ENCODE data around the gene FBRS.

Gene FBRS

GRCh38 chr16:30669903-30670824 is 11.9 kb downstream of the FBRS start:
- no peak for DNase-seq (ENCODE audit: extremely low spot score)
- ChIA-PET POLR2A (no interaction called here), CTCF (no interaction called here)
- TF ChIP-seq FOXM1 (IDR thresholded peaks at IDR 0.05; ENCODE audit: borderline replicate concordance) (no peak), ARNT (IDR thresholded peaks at IDR 0.05) (no peak)

DNA sequence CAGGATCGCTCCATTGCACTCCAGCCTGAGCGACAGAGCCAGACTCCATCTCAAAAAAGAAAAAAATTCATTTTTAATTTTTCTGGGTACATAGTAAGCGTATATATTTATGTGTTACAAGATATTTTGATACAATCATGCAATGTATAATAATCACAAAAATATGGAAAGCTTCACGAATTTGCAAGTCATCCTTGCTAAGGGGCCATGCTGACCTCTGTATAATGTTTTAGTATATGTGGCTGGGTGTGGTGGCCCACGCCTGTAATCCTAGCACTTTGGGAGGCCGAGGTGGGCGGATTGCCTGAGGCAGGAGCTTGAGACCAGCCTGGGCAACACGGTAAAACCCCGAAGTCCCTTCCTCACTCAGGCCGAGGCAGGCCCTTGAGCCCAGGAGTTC is 16.9 kb downstream of the FBRS start:
- TF ChIP-seq ELF4 (IDR thresholded peaks at IDR 0.05) (no peak), BHLHE40 (IDR thresholded peaks at IDR 0.05; ENCODE audit: borderline replicate concordance) (no peak), TARDBP (IDR thresholded peaks at IDR 0.05) (no peak), FOXM1 (IDR thresholded peaks at IDR 0.05; ENCODE audit: borderline replicate concordance) (no peak), NFRKB (IDR thresholded peaks at IDR 0.05) (no peak), FOXK2 (IDR thresholded peaks at IDR 0.05) (no peak), LEF1 (IDR thresholded peaks at IDR 0.05; ENCODE audit: borderline replicate concordance) (no peak), ARNT (IDR thresholded peaks at IDR 0.05) (no peak), PKNOX1 (IDR thresholded peaks at IDR 0.05) (no peak), ZNF384 (IDR thresholded peaks at IDR 0.05) (no peak)
- POLR2A ChIA-PET, result interaction anchor here (1.3 kb wide), 1 partner anchor 13 kb away, joined by 4 read pairs; no protein-coding TSS in a partner anchor
- no peak for DNase-seq (ENCODE audit: extremely low spot score)
- CTCF ChIA-PET, result interaction anchor here (1.6 kb wide), 1 partner anchor 16 kb away, joined by 4 read pairs; the partner anchor contains the start of gene FBRS

DNA sequence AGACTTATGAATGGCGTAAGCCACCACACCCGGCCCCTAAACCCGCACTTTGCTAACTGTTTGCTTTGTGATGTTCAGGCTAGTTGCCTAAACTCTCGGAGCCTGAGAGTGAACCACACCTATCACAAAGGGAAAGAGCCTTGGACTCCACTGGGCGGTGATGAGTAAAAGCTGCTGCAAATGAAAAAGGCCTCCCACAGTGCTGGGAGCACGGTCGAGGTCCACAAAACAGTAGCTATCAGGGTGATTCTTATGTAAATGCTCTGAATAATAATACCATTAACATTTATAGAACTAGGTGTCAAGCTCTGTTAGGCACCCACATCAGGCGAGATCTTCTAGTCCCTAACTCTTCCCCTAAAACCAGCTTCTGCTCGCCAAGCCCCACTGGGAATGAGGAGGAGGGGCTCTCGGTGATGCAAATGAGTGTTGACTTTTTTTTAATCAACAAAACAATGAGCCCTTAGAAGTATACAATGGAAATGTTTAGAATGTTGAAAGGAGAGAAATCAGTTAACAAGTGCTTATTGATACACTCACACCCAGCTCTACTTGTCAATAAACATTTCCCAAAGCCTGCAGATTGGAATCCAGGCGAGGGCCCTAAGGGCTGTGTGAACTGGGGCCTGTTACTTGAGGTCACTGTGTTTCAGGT is 19.8 kb downstream of the FBRS start:
- ChIA-PET POLR2A (interaction anchor here (0.6 to 2.0 kb wide), 4 partner anchors 19 to 248 kb away, joined by 3 to 10 read pairs (median 6); partner anchors contain the start of genes DCTPP1, FBRS and SRCAP), CTCF (interaction anchor here (1.8 kb wide), 1 partner anchor 16 kb away, joined by 6 read pairs; no protein-coding TSS in a partner anchor)
- TF ChIP-seq L3MBTL2 (conservative IDR thresholded peaks at IDR 0.05) (no peak), FOXM1 (IDR thresholded peaks at IDR 0.05; ENCODE audit: borderline replicate concordance) (no peak), NFRKB (IDR thresholded peaks at IDR 0.05) (no peak), ARNT (IDR thresholded peaks at IDR 0.05) (no peak), CTBP1 (IDR thresholded peaks at IDR 0.05; ENCODE audit: borderline replicate concordance) (no peak), SUZ12 (IDR thresholded peaks at IDR 0.05) (no peak), ELF4 (IDR thresholded peaks at IDR 0.05) (no peak), LEF1 (IDR thresholded peaks at IDR 0.05; ENCODE audit: borderline replicate concordance) (no peak), TARDBP (IDR thresholded peaks at IDR 0.05) (no peak)
- no peak for DNase-seq (ENCODE audit: extremely low spot score)

GRCh38 chr16:30678586-30678970 is 20.3 kb downstream of the FBRS start:
- DNase-seq (ENCODE audit: extremely low spot score), result no peak
- CTCF ChIA-PET, result interaction anchor here (1.8 kb wide), 1 partner anchor 16 kb away, joined by 6 read pairs; no protein-coding TSS in a partner anchor
- POLR2A ChIA-PET, result interaction anchor here (0.6 to 2.0 kb wide), 4 partner anchors 19 to 249 kb away, joined by 3 to 10 read pairs (median 6); partner anchors contain the start of genes DCTPP1, FBRS and SRCAP
- TF ChIP-seq NFRKB (IDR thresholded peaks at IDR 0.05), result no peak
- no peak for TF ChIP-seq L3MBTL2 (conservative IDR thresholded peaks at IDR 0.05)
- no peak for TF ChIP-seq ELF4 (IDR thresholded peaks at IDR 0.05)
- no peak for TF ChIP-seq BHLHE40 (IDR thresholded peaks at IDR 0.05; ENCODE audit: borderline replicate concordance)
- TF ChIP-seq FOXA1 (IDR thresholded peaks at IDR 0.05), result no peak
- TF ChIP-seq FOXM1 (IDR thresholded peaks at IDR 0.05; ENCODE audit: borderline replicate concordance), result no peak
- TF ChIP-seq ZNF384 (IDR thresholded peaks at IDR 0.05), result no peak
- TF ChIP-seq LEF1 (IDR thresholded peaks at IDR 0.05; ENCODE audit: borderline replicate concordance), result no peak
- no peak for TF ChIP-seq FOXK2 (IDR thresholded peaks at IDR 0.05)
- no peak for TF ChIP-seq SP1 (IDR thresholded peaks at IDR 0.05)
- TF ChIP-seq TARDBP (IDR thresholded peaks at IDR 0.05), result no peak
- TF ChIP-seq SUZ12 (IDR thresholded peaks at IDR 0.05), result no peak
- TF ChIP-seq HDGF (IDR thresholded peaks at IDR 0.05; ENCODE audit: borderline replicate concordance), result no peak
- TF ChIP-seq PKNOX1 (IDR thresholded peaks at IDR 0.05), result no peak

GRCh38 chr16:30680326-30680725 is 22.1 kb downstream of the FBRS start:
- no peak for TF ChIP-seq HDGF (IDR thresholded peaks at IDR 0.05; ENCODE audit: borderline replicate concordance)
- CTCF ChIA-PET, result no interaction called here
- POLR2A ChIA-PET, result no interaction called here
- DNase-seq (ENCODE audit: extremely low spot score), result no peak

DNA sequence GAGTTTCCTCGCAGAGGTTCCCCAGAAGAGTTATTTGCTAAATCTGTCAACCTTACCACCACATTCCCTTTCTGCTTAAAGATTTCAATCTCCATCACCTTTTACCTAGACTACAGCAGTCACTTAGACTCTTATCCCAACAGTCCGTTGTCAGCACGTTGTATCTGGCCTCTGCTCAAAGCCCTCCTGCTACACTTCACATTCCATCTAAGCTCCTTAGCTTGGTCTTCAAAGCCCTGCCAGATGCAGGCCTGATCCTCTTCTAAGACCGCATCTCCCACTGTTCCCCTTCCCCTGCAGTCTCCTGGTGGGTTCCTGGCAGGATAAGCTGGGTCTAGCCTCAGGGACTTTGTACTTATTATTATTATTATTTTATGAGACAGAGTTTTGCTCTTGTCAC is 30.5 kb downstream of the FBRS start:
- no peak for DNase-seq (ENCODE audit: extremely low spot score)
- POLR2A ChIA-PET, result interaction anchor here (1.1 to 1.9 kb wide), 3 partner anchors 9 to 30 kb away, joined by 4 to 6 read pairs (median 5); partner anchors contain the start of gene SRCAP
- CTCF ChIA-PET, result interaction anchor here (1.2 kb wide), 1 partner anchor 30 kb away, joined by 4 read pairs; no protein-coding TSS in a partner anchor
- TF ChIP-seq SUZ12 (IDR thresholded peaks at IDR 0.05) (no peak), TARDBP (IDR thresholded peaks at IDR 0.05) (no peak), CTBP1 (IDR thresholded peaks at IDR 0.05; ENCODE audit: borderline replicate concordance) (no peak), L3MBTL2 (conservative IDR thresholded peaks at IDR 0.05) (no peak), BHLHE40 (IDR thresholded peaks at IDR 0.05; ENCODE audit: borderline replicate concordance) (no peak), FOXA1 (IDR thresholded peaks at IDR 0.05) (no peak)
